NCI-H2227 (cell line): ENCODE measurements around the gene CMTM4.
"Not testable (repeated sequence)": the region's sequence is repeated elsewhere in the genome, so short reads cannot be mapped to it uniquely, and the experiment has no call there.

Source experiments
- DNase-seq: peaks from one replicate; lab custom pipeline; 2025; ENCODE audit not compliant: unreplicated experiment; lab: John Stamatoyannopoulos, UW

Gene CMTM4

DNA sequence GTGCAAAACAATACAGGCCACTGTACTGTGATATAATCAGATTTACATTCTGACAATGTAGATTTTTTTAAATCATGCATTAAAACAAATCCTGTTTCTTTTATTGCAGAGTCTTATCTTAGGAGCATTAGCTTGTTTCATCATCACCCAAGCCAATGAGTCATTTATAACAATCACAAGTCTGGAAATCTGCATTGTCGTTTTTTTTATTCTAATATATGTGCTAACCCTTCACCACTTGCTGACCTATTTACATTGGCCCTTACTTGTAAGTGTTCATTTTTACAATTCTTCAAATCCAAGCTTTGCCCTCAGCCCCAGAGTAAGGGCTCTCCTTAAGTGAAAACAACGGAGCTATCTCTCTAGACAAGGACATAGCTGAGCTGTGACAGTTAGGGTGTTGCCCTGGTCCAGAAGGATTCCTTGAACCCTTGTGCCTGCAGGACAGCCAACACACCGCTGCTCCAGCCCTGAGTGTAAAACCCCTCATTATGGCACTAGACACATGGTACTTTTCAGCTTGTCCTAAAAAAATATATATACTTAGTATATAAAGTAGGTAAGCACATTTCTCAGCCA lies 126.6 kb downstream of the CMTM4 start:
- no peak for DNase-seq

DNA sequence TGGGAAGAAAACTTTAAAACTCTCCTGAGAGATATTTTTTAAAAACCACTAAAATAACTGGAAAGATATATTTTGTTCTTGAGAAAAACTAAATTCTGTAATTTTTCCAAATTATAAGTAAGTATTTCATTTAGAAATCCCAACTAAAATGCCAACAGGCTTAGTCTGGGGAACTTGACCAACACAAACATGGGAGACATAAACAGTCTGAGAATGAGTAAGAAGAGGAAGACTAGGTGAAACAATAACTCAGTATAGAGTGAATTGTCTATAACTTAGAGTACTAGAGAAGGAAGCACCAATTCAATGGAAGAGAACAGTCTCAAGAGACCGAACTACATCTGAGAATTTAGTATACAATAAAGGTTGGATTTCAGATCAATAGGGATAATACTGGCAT lies 127.4 kb downstream of the CMTM4 start:
- DNase-seq: no peak

DNA sequence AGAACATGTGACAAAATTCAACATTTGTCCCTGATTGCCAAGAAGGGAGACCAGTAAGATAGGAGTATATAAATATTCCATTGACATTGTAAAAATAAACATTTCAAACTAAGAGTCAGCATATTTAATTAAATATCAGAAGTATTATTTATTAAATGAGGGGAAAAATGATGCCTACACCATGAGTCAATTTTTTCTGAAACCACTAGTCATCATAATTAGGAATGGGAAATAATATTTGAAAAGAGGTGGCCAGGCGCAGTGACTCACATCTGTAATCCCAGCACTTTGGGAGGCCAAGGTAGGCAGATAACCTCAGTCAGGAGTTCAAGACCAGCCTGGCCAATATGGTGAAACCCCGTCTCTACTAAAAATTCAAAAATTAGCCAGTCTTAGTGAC lies 128.2 kb downstream of the CMTM4 start:
- no peak for DNase-seq

DNA sequence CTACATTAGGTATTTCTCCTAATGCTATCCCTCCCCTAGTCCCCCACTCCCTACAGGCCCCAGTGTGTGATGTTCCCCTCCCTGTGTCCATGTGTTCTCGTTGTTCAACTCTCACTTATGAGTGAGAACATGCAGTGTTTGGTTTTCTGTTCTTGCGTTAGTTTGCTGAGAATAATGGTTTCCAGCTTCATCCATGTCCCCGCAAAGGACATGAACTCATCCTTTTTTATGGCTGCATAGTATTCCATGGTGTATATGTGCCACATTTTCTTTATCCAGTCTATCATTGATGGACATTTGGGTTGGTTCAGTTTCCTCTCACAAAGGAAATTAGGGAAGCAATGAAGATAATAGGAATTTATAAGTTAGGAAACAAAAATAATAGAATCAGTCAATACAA lies 129.3 kb downstream of the CMTM4 start:
- not testable (repeated sequence) for DNase-seq

DNA sequence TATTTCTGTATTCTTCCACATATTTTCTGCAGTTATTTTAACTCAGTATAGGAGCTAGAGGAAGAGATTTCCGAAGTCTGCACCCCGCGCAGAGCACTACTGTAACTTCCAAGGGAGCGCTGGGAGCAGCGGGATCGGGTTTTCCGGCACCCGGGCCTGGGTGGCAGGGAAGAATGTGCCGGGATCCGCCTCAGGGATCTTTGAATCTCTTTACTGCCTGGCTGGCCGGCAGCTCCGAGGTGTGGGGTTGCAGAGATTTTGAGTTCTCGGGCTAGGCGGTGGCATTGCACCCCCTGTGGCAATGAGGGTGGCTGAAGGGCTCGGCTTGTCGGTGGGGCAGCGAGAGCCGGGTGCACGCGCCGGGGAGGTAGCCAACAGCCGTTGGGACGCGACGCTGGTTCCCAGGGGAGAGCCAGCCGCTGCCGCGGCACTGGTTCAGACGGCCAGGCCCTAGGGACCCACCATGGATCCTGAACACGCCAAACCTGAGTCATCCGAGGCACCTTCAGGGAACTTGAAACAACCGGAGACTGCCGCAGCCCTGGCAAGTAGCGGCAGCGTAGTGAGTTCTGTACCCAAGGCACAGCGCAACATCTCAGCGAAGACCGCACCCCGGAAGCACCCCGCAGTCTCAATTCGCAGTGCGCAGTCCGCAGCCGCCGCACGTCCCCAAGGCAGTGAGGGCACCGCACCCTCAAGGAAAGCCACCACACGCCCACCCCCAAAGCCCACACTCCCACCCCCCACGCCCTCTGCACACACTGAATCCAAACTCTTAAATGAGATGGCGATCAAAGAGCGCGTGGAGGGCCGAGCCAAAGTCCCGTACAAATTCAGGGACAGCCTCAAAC lies 130.3 kb downstream of the CMTM4 start, which contains the start of gene CMTM1:
Gene CMTM1, plus strand, starts transcription at position 389 of the 851 bp plus-strand sequence. Its CDS starts 75 bp downstream, at position 464.
- DNase-seq: no peak
